K562 (cell line): ENCODE measurements around the gene FBXW7. TPM values are rescaled to one million over a fixed set of nuclear protein-coding genes. Genes with fewer than 3 reads are reported as not detected.
A peak's percentile ranks its signal among the peaks of the same experiment; 100 is the strongest.

Experiments
- ATAC-seq: fragments of 200-7000 bp; cut with Tn5 transposase; 3 replicates; pipeline ENCODE4 v1.9.1; 2020; ENCODE audit warnings: moderate library complexity
- BruUV-seq: library from RNA; stranded (reverse); fragments of 400-500 nt; replicated peaks from 2 replicates; lab custom pipeline; 2021; lab: Mats Ljungman, UMichigan
- CTCF ChIA-PET: fragments of 300-600 bp; formaldehyde crosslinking; extraction: SDS; loops from one replicate; lab custom pipeline; 2021; ENCODE audit warnings: low intra/inter-chr PET ratio; lab: Yijun Ruan, JAX
- POLR2A ChIA-PET: fragments of 300-600, 350-650 bp; sonication (Branson Sonifier 250); formaldehyde crosslinking; extraction: SDS; loops from one replicate; lab custom pipeline; 2021; ENCODE audit warnings: antibody characterized with exemption, inconsistent platforms; lab: Yijun Ruan, JAX
- DNase-seq, 4 experiments: peaks; one replicate each; pipeline versions ENCODE4 v3.0.0 to v3.0.0-alpha.2; 2011 to 2018; ENCODE audit warnings: low spot score in 3 of 4, mixed read lengths in 3 of 4; ENCODE audit errors: extremely low read depth in 1 of 4
- FAIRE-seq: peaks from 2 replicates; lab custom pipeline; 2011; peaks lifted over from hg19 to GRCh38; lab: Jason Lieb, UNC
- H2AFZ ChIP-seq: 2 replicates; pipeline ENCODE4 v1.6.0; 2011; ENCODE audit warnings: low read depth, low read length, control low read depth, inconsistent platforms
- H3K27ac ChIP-seq: fragments of 200-600 bp; 3 replicates; pipeline ENCODE4 v1.8.0; 2011; ENCODE audit warnings: low read depth, mild to moderate bottlenecking, control low read depth, inconsistent platforms, low read length, moderate library complexity, mixed read lengths; ENCODE audit errors: extremely low read depth
- H3K27me3 ChIP-seq, 2 experiments: fragments of 300-600 bp in 1 of 2; 2 replicates in 1 of 2; 3 replicates in 1 of 2; pipeline versions ENCODE4 v1.6.0 to v1.8.0; 2011; ENCODE audit warnings: inconsistent platforms in 2 of 2, low read length in 2 of 2, mild to moderate bottlenecking in 1 of 2, mixed read lengths in 1 of 2, moderate library complexity in 1 of 2; ENCODE audit not compliant: control insufficient read depth in 2 of 2, insufficient read depth in 2 of 2
- H3K36me3 ChIP-seq: fragments of 300-600 bp; 3 replicates; pipeline ENCODE4 v1.8.0; 2011; ENCODE audit warnings: mild to moderate bottlenecking, low read length, inconsistent platforms; ENCODE audit not compliant: control insufficient read depth, insufficient read depth
- H3K4me1 ChIP-seq, 2 experiments: fragments of 200-600 bp in 1 of 2; replicated peaks in 1 of 2; 2 replicates in 1 of 2; 3 replicates in 1 of 2; pipeline versions ENCODE4 v1.5.1 to v1.8.0; 2011; ENCODE audit warnings: inconsistent platforms in 2 of 2, low read length in 2 of 2, mild to moderate bottlenecking in 1 of 2, mixed read lengths in 1 of 2, moderate library complexity in 1 of 2; ENCODE audit not compliant: control insufficient read depth in 2 of 2, insufficient read depth in 2 of 2
- H3K4me2 ChIP-seq: 2 replicates; pipeline ENCODE4 v1.6.1; 2011; ENCODE audit warnings: low read length, control low read depth, inconsistent platforms, mixed read lengths; ENCODE audit not compliant: insufficient read depth
- H3K4me3 ChIP-seq: fragments of 200-600 bp; sonication (generic), shearing (Covaris generic); 2 replicates; pipeline ENCODE4 v1.5.1; 2016; ENCODE audit warnings: control low read depth, inconsistent platforms
- H3K79me2 ChIP-seq: fragments of 200-600 bp; 3 replicates; pipeline ENCODE4 v1.8.0; 2011; ENCODE audit warnings: low read length, inconsistent platforms; ENCODE audit not compliant: control insufficient read depth, insufficient read depth
- H3K9ac ChIP-seq, 2 experiments: 2 replicates each; pipeline versions ENCODE4 v1.6.0 to v1.6.1; 2011; ENCODE audit warnings: low read depth in 2 of 2, low read length in 2 of 2, control low read depth in 1 of 2, inconsistent platforms in 1 of 2, mild to moderate bottlenecking in 1 of 2, mixed read lengths in 1 of 2; ENCODE audit not compliant: insufficient read depth in 1 of 2
- H3K9me1 ChIP-seq: one replicate; pipeline ENCODE4 v1.6.0; 2011; ENCODE audit warnings: inconsistent platforms, mild to moderate bottlenecking, low read length, moderate library complexity; ENCODE audit not compliant: control insufficient read depth, insufficient read depth
- H3K9me3 ChIP-seq: replicated peaks from 2 replicates; pipeline ENCODE4 v1.5.1; 2011; ENCODE audit warnings: low read depth, low read length, inconsistent platforms; ENCODE audit not compliant: control insufficient read depth, insufficient read depth
- H4K20me1 ChIP-seq: replicated peaks from 2 replicates; pipeline ENCODE4 v1.6.1; 2011; ENCODE audit warnings: low read length, inconsistent platforms, mixed read lengths; ENCODE audit not compliant: control insufficient read depth, insufficient read depth
- HNRNPK ChIP-seq: fragments of 200-400 bp; formaldehyde crosslinking; IDR thresholded peaks from one replicate; pipeline ENCODE4 v1.6.1; 2018; ENCODE audit warnings: mild to moderate bottlenecking, low read depth, low read length; ENCODE audit not compliant: poor library complexity, severe bottlenecking
- MCM2 ChIP-seq: fragments of 450-650 bp; IDR thresholded peaks from 2 replicates; pipeline ENCODE4 v1.6.1; 2017; ENCODE audit warnings: low read depth, mild to moderate bottlenecking
- PCBP1 ChIP-seq: fragments of 200-400 bp; formaldehyde crosslinking; IDR thresholded peaks from 2 replicates; pipeline ENCODE4 v1.6.1; 2018; ENCODE audit warnings: mild to moderate bottlenecking, low read depth, low read length; ENCODE audit not compliant: poor library complexity, severe bottlenecking
- PCBP2 ChIP-seq: fragments of 200-400 bp; formaldehyde crosslinking; IDR thresholded peaks from 2 replicates; pipeline ENCODE4 v1.6.1; 2018; ENCODE audit warnings: low read length, low read depth, mild to moderate bottlenecking, moderate library complexity; ENCODE audit not compliant: poor library complexity, severe bottlenecking
- WGBS: fragments of 100-300 bp; shearing (Covaris generic); methylation state at CpG from one replicate; pipeline ENCODE4 v1.1.6; 2016; ENCODE audit warnings: low coverage, mixed read lengths; ENCODE audit not compliant: insufficient coverage; ENCODE audit errors: missing lambda C conversion rate; 5-methylcytosine and 5-hydroxymethylcytosine counted together
- in situ Hi-C: fragments of 300-500 bp; cut with MboI; formaldehyde crosslinking; loops from 4 replicates; pipeline ENCODE4 v1.15.0; 2018; ENCODE audit warnings: inconsistent platforms, mixed read lengths
- intact Hi-C: fragments of 100-400 bp; cut with micrococcal nuclease; formaldehyde crosslinking; loops from 2 replicates; pipeline ENCODE4 v1.14.2; 2022
- polyA plus RNA-seq, 8 experiments: library from polyadenylated mRNA; depleted of rRNA in 4 of 8; stranded (reverse) in 5 of 8; unstranded in 3 of 8; fragments of >200 nt; fragmentation: Nextera tagmentation in 2 of 8; fragmentation: Illumina TruSeq in 1 of 8; extraction: Ambion mirVana in 2 of 8; extraction: Trizol in 1 of 8; gene quantifications; 2 replicates each; pipeline versions ENCODE4 v1.2.1 to v1.2.3, GENCODE V29; 2011 to 2014; ENCODE audit warnings: inconsistent platforms in 1 of 8, missing spikeins in 1 of 8
- total RNA-seq, 7 experiments: library from RNA; depleted of rRNA in 6 of 7; stranded (reverse); fragments of >200 nt in 6 of 7; fragmentation: Illumina TruSeq in 2 of 7; extraction: Trizol in 2 of 7; gene quantifications; 2 replicates each; pipeline versions ENCODE4 v1.2.1 to v1.2.3, GENCODE V29; 2011 to 2021; ENCODE audit warnings: low replicate concordance in 1 of 7
- TF ChIP-seq, protein P1 (sequence below): IDR thresholded peaks from 2 replicates; pipeline ENCODE4 v1.6.1; 2016; ENCODE audit warnings: missing genetic modification characterization, missing compliant biosample characterization
- TF ChIP-seq, protein P2 (sequence below): sonication (generic); formaldehyde crosslinking; IDR thresholded peaks from 2 replicates; pipeline ENCODE4 v1.8.0; 2022; ENCODE audit warnings: mild to moderate bottlenecking, missing genetic modification reagents, borderline replicate concordance
- TF ChIP-seq, protein P3 (sequence below): fragments of 250-450 bp; sonication (Bioruptor Pico); IDR thresholded peaks from 2 replicates; pipeline ENCODE4 v1.5.0; 2021; ENCODE audit warnings: mild to moderate bottlenecking, moderate library complexity

Gene FBXW7
- total and polyA plus RNA-seq, 9 of the 15 experiments (the other 6 are each of a cell fraction or from before 2014, with no cell fraction given), result 6.8 to 44.2 (median 16.4) TPM

DNA sequence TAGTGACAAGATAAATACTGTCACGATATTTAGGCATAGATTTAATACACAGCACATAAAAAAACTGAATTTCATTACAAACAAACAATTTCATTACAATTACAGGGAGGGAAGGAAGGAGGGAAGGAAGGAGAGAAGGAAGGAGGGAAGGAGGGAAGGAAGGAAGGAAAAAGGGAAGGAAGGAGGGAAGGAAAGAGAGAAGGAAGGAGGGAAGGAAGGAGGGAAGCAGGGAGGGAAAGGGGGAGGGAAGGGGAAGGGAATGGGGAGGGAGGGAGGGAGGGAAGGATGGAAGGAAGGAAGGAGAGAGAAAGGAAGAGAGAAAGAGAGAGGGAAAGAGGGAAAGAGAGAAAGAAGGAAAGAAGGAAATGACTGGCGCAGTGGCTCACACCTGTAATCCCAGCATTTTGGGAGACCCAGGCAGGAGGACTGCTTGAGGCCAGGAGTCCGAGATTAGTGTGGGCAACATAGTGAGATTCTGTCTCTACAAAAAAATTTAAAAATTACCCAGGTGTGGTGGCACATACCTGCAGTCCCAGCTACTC lies 64.6 kb downstream of the FBXW7 start:
- TF ChIP-seq, protein P1, sequence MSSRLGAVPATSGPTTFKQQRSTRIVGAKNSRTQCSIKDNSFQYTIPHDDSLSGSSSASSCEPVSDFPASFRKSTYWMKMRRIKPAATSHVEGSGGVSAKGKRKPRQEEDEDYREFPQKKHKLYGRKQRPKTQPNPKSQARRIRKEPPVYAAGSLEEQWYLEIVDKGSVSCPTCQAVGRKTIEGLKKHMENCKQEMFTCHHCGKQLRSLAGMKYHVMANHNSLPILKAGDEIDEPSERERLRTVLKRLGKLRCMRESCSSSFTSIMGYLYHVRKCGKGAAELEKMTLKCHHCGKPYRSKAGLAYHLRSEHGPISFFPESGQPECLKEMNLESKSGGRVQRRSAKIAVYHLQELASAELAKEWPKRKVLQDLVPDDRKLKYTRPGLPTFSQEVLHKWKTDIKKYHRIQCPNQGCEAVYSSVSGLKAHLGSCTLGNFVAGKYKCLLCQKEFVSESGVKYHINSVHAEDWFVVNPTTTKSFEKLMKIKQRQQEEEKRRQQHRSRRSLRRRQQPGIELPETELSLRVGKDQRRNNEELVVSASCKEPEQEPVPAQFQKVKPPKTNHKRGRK (tag), result 0 out of 2 replicates have a peak, but pooled peaks have one; percentile 35
- TF ChIP-seq, protein P2, sequence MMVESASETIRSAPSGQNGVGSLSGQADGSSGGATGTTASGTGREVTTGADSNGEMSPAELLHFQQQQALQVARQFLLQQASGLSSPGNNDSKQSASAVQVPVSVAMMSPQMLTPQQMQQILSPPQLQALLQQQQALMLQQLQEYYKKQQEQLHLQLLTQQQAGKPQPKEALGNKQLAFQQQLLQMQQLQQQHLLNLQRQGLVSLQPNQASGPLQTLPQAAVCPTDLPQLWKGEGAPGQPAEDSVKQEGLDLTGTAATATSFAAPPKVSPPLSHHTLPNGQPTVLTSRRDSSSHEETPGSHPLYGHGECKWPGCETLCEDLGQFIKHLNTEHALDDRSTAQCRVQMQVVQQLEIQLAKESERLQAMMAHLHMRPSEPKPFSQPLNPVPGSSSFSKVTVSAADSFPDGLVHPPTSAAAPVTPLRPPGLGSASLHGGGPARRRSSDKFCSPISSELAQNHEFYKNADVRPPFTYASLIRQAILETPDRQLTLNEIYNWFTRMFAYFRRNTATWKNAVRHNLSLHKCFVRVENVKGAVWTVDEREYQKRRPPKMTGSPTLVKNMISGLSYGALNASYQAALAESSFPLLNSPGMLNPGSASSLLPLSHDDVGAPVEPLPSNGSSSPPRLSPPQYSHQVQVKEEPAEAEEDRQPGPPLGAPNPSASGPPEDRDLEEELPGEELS (CRISPR knock-in tag), result no peak
- peak; percentile 72 for TF ChIP-seq HNRNPK
- peak; percentile 75 for TF ChIP-seq PCBP2
- TF ChIP-seq MCM2, result no peak
- TF ChIP-seq, protein P3, sequence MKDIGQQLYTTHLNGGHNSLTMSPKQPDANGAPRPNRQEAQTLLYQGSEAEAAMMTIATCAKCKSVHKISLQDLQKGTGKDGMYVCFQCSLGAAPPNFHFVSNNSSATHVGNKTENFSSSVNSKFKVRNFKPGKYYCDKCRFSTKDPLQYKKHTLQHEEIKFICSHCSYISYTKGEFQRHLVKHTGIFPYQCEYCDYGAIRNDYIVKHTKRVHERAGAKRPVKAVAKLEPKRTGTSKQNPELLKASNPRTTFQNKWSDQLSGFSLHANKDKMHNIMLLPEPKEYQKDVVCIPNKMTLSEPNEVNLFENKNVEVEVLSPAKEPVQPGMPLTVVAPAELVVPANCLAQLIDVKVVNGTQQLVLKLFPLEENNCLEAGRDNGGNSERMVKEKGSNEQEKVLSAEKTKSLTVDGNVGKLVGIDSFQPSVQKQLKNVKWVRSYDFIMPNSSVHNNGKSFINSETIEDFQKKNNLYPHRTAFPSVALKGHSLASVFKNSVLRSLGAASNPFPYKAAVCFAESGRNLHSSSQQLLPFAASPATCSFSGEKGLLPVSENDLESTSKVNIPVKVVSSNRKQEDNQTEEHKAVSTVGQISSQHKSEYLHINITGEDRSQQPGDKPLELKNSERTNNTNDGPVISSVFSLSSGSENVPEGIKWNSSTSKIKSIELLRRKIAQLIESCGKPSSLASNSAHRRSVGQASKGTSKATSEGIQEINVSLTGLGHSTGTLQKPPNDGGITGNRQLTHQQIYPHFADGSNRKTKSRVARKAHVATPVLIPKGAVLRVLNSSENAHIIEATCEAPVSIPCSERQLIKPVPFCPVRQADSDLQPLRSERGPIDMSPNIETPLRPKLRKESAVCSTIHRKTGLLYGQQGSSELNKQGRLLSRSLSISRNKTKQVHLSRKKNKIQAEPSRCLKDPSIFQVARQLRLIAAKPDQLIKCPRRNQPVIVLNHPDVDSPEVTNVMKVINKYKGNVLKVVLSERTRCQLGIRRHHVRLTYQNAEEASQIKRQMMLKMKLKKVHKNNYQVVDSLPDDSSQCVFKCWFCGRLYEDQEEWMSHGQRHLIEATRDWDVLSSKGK (CRISPR knock-in tag), result no peak
- peak; percentile 46 for TF ChIP-seq PCBP1
- Histone ChIP-seq H3K4me1 (no peaks in the 10 kb centered on the region; a peak in 1 of 5 replicates), H3K27me3 (no peaks in the 10 kb centered on the region), H3K36me3 (no peaks in the 10 kb centered on the region), H3K9me1 (no peaks in the 10 kb centered on the region), H2AFZ (no peak overlapping the region), H4K20me1 (no peaks in the 10 kb centered on the region), H3K27ac (no peak overlapping the region), H3K9ac (no peak overlapping the region), H3K4me2 (no peak overlapping the region), H3K9me3 (no peaks in the 10 kb centered on the region), H3K4me3 (no peak overlapping the region), H3K79me2 (0 out of 3 replicates have a peak, but pooled peaks cover 6% of the 10 kb centered on the region)
- no peak for ATAC-seq
- FAIRE-seq, result no peak
- WGBS, result 58% methylated on average over 2 of the region's 3 CpGs
- BruUV-seq, result no TSS peak
- intact Hi-C loops, result no loop called here
- POLR2A ChIA-PET, result interaction anchor here (1.9 kb wide), 1 partner anchor 9 kb away, joined by 5 read pairs; no protein-coding TSS in a partner anchor
- CTCF ChIA-PET, result no interaction called here
- DNase-seq, result no peak
- in situ Hi-C loops, result no loop called here
